DMS79 (cell line): ENCODE results near the gene MYO1B.
A peak's percentile ranks its signal among the peaks of the same experiment; 100 is the strongest.

Source experiments
- DNase-seq: peaks from one replicate; lab custom pipeline; 2025; lab: John Stamatoyannopoulos, UW

The MYO1B gene

DNA sequence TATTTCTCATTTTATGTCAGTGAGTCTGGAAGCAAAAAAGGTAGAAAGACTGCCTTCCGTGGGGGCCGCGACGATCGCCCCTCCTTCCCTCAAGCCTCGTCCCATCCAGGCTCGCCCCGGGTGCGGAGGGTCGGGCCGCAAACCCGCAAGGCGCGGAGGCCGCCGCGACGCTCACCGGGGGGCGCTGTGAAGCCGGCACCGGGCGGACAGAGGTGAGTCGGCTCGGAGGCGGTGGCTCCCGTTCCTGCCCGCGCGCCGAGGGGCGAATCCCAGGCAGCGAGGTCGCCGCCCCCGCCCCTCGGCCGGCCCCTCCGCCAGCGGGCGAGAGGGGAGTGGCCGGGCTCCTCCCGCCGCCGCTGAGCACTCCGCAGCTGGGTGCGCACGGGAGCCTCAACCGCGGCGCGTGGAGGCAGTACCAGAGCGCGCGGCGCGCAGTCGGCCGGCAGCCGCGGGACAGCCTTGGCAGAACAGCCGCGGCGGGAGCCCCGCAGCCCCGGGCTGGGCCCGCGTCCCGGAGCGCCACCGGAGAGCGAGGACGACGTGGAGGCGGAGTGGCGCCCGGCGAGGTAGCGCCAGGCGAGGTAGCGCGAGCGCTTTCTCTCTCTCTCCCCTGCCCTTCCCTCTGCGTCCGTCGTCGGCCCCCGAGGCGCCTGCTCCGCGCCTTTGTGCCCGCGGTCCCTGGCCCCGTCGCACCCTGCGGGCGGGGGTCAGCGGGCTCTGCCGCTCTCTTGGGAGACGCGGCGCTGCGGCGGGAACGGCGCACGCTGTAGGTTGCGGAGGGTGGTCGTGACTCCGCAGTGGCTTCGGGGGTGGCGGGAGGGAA is at the start of gene MYO1B:
MYO1B (plus strand) TSS at position 359 of the 823 bp plus-strand sequence. CDS start 31,492 bp downstream, outside the sequence.
- DNase-seq, result peak; percentile 39

DNA sequence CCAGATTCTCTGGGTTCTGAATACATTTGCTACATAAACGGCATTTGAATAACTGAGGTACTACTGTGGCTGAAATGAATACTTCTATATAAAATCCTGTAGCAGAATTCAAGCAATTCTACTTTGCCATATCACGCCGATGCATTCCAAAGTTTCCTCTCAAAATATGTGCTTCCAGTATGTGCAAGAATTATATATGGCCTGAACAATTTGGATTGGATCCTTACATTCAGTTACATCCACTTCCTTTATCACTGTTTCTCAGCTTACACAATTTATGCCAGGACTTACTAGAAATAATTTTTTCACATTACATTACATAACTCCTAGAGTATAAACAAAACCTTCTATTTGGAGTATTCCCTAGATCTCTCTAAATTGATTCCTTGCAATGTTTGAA is 48.1 kb upstream of the MYO1B start:
- no peak for DNase-seq

DNA sequence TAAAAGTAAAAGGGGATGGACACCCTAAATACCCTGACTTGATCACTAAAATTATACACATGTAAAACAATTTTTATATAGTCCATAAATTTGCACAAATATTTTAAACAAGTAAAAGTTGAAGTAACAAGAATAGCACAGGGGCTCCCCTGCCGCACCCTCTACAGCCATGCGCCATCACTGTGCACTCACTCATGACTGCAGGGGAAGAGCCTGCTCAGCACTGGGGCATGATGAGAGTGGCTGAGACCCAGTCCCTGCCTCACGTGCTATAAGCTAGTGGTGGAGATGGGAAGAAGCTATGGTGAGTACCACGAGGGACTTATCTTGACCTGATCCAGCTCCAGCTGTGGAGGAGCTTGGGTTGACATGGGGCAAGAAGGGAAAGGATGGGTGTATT is 46.9 kb upstream of the MYO1B start:
- no peak for DNase-seq

DNA sequence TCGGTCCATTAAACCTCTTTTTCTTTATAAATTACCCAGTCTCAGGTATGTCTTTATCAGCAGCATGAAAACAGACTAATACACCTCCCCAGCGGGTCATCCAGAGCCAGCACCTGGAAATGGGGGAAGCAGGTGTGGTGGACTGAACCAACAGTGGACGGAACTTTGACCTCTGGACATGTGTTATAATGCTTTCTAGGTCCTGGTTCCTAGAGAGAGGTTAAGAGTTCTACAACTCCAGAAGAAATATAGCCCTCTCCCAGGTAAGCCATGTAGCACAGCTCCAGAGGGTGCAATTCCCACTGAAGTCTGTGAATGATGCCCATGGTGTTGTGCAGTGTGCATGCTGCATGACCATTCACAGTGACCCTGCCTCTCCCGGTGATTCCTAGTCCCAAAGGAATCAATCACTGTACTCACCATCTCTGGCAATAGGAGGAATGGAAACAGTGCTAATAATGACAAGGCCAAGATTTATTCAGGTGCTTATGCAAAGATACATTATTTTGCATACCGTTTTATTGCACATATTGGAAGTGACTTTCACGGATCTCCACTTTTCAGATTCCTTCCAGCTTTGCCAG is 45.2 kb upstream of the MYO1B start:
- DNase-seq, result no peak

DNA sequence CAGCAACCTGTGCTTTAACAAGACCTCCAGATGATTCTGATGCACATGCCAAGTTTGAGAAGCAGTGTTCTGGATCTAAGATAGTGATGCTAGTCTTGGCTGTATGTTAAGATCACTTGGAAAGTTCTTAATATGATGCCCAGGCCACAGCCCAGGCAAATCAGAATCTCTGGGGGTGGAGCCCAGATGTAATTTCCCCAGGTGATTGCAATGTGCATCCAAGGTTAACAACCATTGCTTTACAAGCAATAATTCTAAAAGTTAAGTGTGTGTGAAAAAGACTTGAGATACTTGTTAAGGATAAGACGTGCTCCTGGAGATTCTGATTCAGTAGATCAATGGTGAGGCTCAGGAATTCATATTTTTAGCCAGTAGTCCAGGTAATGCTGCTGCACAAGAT is 44.3 kb upstream of the MYO1B start:
- no peak for DNase-seq

DNA sequence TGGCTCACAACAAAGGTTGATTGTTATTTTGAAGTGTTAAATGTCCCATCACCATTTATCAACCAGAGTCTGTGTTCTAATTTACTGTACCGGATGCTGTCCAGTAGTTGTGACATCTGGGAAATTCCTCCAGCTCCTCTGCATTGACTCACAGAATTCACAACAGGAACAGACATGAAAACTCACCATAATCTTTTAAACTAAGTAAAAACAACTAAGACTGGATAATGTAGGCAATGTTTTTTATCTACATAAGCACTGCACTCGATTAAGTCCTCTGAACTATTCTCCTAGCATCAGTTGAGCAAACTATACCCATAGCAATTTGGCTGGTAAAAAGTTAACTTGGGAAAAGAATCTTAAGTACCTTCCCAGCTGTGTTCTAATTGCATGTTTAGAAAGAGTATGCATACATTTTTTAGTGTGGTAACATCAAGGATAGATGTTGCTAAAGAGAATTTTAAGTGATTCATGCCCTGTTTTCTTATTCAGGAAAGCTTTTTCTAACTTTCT is 42.9 kb upstream of the MYO1B start:
- no peak for DNase-seq

DNA sequence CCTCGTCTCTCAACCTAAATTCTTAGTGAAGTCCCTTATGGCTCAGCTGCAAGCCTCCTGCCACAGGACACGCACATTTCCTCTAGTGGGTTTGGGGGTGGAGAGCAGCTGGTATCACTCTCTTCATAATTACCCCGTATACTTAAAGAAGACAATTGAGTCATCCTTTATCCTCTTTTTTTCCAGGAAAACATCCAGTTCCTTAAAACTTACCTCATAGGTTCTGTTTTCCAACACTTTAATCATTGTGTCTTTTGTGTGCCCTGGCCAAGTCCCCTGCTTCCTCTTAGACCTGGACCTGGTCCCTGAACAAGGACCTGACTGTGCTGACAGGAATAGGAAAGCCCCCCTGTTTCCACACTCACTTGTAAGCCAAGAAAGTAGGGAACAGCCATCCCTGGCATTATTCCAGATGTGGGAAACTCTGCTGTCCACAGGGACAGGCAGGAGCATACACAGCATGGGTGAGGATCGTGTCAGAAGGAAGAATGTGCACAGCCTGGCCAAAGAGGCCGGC is 42.3 kb upstream of the MYO1B start:
- DNase-seq, result no peak

DNA sequence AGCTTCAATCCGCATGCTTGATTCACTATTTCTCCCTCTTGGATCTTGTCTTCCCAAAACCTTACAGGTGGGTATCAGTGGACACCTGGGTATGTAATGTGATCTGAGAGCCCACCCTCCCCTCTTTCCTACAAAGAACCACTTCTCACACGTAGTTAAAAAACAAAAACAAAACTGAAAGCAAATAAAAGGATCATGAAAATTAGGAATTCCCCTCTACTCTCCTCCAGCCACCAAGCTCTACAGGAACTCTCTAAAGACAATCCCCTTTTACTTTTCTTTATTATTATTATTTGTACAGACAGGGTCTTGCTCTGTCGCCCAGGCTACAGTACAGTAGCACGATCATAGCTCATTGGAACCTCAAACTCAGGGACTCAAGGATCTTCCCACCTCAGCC is 40.8 kb upstream of the MYO1B start:
- DNase-seq, result no peak

DNA sequence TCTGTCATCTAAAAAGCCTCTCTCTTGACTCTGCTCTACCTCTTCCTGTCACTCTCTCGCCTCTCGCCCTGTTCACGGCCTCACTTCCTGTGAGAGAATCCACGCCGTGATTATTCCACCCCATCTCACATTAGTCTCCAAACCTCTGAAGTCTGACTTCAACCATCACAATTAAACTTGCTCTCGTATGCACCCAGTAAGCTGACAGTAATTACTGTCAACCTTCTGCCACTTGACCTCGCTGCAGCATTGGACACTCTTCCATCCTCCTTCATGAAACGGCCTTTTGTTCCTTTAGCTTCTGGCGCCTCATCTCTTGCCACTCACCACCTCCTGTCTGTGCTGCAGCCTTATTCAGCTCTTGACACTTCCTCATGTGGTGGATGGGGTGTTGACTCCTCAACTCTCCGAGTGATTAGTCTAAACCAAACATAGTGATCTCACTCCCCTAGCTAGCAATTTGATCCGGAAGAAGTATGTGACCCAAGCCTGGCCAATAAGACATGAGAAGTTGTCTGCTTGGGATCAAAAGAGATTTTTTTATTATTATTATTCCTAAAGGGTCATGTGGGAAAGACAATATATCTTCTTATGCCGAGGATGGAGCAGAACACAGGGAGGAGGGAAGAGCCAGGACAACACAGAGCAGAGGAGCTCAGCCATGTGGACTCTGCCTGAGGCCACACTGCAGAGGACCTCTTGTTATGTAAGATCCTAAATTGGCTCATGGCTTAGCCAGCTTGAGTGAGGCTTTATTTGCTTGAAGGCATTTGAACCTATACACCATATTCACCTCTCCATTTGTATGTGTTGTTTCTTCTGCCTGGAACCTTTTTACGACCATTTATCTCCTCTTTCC is 38.4 kb upstream of the MYO1B start:
- no peak for DNase-seq

DNA sequence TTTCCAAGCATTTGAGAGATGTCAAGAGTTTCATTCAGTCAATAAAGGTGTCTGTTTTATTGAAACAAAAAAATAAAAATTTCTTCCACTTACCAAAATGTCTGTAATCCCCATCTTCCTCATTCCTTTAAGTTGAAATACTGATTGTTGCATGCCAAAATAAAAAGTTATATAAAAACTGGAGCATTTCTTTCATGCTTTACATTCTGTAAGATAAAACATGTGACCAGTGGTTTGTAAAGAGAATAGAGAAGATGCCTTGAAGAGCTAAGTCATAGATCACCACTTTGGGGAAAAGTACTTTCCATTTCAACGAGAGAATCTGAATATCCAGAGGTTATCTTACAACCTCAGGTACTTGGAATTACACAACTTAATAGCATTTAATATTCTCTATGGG is 35.9 kb upstream of the MYO1B start:
- no peak for DNase-seq

DNA sequence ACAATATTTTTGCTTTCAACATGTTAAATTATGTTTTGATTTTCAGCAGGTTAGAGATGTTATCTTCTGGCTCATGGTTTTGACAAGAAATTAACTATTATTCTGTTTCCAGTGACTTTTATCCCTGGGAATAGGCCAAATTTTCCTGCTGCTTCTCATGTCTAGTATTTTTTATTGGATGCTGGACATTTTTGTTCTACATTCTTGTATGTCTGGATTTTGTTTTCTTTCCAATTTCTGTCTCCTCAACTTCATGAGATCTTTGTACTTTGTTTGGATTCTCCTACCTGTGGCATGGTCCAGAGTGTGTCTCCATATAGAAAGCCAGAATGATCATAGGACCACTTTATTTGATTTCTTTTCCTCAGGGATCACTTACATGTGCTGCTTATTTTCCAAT is 33.1 kb upstream of the MYO1B start:
- DNase-seq, result no peak

DNA sequence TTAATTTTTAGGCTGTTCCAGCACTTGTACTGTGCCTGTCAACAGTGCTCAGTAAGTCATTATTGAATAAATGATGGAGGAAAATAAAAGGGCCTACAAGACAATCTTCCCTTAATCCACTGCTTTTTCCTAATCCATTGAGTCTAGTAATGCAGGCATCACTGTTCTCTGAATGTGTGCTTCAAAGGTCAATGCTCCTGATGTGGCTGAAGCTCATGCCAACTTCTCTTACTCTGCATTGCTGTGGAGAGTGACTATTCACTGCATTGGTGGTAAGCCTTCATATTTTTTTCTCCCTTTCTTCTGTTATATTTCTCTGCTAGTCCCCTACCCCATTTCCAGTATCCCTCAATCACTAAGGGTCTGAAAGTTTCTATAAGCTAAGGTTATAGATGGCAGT is 31.9 kb upstream of the MYO1B start:
- no peak for DNase-seq

DNA sequence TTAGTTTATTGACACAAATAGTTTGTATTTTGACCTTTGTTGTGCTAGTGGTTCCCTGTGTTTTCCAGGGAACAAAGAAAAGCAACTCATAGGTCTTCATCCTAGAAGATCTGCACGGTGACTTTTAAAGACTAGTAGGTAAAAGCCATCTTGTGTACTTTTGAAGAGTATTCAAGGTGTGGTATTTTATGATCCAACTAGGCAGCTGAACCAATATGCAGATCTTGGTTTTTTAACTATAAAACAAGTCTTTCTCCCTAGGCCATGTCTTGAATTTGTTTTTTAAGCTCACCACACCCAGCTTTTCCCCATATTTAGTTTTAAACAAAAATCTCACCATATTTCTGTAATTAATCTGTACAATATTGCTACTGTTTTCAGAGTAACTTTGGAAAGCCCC is 30.0 kb upstream of the MYO1B start:
- peak; percentile 29 for DNase-seq

DNA sequence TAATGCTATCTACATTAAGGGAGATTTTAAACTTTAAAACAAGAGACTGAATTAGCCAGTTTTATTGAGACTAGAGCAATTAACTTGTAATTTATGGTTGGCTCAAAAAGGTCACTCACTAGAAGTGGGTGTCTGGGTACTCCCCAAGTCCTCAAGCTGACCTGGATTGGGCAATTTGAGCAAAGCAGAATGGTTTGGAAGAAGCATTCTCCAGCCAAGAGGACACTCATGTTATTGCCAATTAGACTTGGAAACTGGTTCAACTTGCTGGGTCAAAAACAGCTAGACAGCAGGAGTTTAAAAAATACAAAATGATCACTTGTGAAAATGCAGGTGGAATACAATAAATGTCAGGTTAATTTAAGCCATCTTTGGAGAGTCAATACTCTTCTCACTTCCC is 29.5 kb upstream of the MYO1B start:
- peak; percentile 75 for DNase-seq

DNA sequence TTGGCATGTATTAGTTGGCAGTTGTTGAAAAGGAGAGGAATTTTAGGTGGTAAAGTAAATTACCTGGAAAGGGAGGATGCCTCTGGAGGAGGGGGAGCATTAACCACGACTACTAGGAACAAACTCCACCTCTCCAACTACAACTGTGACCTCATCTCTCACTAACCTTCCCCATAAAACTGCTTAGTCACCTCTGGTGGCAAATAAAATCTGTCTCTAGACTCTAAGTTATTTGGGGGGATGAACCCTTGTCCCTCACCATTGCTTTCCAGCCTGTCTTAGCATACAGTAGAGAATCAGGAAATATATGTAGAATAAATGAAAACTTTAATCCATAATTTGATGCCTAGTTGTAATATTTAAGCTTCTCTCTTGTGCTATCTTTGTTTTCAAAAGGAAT is 27.6 kb upstream of the MYO1B start:
- DNase-seq, result no peak

DNA sequence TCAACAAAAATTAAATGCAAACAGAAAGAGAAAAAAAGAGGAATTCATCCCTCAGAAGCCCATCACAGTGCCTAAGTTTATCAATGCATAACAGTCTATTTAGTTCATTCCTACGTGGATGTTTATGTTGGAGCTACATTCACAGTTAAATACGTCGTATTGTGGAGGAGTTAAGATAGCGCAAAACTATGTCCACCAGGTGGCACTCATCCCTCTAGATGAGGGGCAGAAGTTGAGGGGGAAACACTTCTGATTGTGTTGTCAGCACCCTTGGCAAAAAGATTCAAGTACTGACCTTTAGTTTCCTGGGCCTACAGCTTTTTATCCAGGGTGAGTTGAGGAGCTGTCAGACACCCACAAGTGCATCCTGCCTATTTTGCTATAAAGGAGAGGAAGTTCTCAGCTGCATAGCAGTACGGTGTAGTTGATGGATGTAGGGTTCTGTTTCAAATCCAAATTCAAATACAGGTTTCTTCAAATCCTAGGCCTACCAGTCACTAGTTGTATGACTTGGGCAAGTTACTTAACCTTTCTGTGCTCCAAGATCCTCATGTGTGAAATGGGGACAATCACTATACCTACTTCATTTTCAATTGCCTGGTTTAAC is 26.8 kb upstream of the MYO1B start:
- DNase-seq, result no peak

DNA sequence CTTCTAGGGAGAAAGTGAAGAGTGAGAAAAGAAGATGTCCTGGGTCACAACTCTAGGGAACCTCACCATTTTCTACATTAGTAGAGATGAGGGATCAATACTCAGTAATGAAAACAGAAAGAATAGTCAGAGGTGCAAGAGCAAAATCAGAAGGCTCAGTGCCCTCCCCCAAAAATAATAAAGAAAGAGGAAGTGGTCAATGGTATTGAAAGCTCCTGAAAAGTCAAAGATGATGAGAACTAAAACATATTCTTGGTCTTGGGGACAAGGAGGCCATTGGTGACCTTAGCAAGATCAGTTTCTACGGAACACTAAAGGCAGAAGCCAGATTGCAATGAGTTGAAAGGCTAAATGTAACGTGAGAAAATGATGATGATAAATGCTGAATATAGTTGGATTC is 24.5 kb upstream of the MYO1B start:
- no peak for DNase-seq

DNA sequence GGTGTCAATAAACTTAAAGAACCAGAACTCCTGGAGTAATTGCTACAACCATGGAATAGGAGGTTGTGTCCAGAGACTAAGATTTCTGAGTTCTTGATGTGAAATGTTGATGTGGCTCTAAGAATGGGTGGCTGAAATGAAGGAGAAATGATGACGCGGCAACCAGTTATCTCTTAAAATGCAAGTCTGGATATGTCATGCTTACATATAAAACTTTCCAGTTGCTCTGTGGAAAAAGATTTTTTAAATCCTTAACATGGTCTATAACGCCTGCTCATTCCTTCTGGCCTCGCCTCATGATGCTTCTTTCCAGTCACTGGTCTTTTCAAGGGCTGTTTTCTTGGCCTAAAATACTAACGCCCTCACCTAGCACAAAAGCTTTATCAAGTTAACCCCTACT is 23.5 kb upstream of the MYO1B start:
- DNase-seq, result no peak

DNA sequence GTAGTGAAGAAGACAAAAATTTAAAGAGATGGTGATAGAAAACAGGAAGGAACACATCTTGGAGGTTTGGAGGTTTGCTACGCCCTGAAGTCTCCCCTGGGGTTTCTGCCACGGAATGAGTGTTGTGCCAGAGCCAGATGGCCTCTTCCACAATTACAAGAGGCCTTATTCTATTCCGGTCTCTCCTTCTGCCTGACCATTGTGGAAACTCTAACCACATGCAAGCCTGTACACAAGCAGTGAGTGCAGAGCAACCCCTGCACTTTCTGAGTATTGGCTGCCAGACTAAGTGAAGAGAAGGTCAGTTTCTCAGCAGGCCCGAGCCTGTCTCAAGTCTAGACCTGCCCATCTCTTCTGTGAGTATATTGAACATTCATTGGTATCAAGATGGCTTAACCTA is 22.7 kb upstream of the MYO1B start:
- DNase-seq, result no peak

DNA sequence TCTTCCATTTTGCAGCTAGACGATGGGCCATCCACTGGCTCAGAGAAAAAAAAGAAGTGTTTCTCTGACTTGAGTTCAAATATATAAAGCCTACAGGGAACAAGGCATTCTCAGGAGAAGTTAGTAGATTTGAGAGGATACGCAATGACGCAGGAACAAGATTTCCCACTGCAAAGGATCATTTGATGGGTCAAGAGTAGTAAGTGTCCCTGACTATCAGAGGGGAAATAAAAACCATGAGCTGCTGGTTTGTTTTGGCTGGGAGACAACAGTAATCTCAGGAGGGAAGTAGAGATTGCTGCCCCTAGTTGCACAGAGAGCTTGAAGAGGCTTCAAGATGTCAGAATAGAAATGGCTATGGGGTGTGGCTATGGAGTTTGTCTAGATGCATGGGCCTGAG is 22.3 kb upstream of the MYO1B start:
- no peak for DNase-seq

DNA sequence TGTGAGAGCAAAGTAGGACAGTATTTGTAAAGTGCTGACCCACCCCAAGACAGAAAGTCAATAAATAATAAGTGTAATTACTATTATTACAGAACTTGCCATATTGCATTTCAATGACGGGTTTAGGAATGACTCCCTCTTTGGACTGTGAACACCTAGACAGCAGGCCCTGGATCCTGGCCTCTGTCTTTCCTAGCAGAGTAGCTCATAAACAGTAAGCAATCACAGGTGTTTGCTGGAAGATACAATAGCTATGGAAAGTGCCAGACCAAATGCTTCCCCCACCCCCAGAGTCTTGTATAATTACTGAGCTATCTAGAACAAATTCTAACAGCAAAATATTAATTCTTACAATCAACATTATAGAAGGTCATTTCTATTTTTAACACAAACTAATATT is 20.1 kb upstream of the MYO1B start:
- DNase-seq, result no peak

DNA sequence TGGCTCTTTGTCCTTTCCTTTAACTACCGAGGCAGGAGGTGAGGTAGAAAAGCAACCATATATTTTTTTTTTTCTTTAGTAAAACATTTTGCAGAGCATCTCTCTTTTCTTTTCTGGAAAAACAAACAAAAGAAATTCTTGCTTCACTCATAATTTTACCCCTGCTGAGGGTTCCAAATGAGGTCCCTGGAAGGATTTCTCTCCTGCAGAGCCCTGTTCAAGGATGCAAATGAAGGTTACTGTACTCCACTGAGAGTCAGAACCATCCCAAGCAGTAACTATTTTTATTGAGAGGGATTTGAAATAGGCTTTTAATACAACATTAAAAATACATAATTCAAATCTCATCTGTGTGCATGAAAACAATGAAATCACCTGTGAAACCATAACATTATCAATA is 19.5 kb upstream of the MYO1B start:
- no peak for DNase-seq
